K562 (cell line): ENCODE data around the gene HIF1A.

ENCODE experiments used
- CBX8 ChIP-seq: fragments of 200-600 bp; sonication (generic); IDR thresholded peaks from 2 replicates; pipeline ENCODE4 v1.6.1; 2012; ENCODE audit warnings: borderline replicate concordance, mixed run types, low read depth, mild to moderate bottlenecking, moderate library complexity, mixed read lengths, low read length, control low read depth, inconsistent platforms; ENCODE audit not compliant: poor library complexity, severe bottlenecking; ENCODE audit errors: extremely low read depth
- FOXA1 ChIP-seq: fragments of 450-650 bp; IDR thresholded peaks from 2 replicates; pipeline ENCODE4 v1.6.1; 2016; ENCODE audit warnings: mild to moderate bottlenecking, borderline replicate concordance
- HDGF ChIP-seq: fragments of 450-650 bp; IDR thresholded peaks from 2 replicates; pipeline ENCODE4 v1.6.1; 2016
- TAF9B ChIP-seq: fragments of 450-650 bp; IDR thresholded peaks from 2 replicates; pipeline ENCODE4 v1.6.1; 2018; ENCODE audit warnings: mild to moderate bottlenecking; ENCODE audit not compliant: partially characterized antibody
- YY1 ChIP-seq, 3 experiments: IDR thresholded peaks; 2 replicates each; pipeline ENCODE4 v1.6.1; 2011; ENCODE audit warnings: low read length in 2 of 3, mild to moderate bottlenecking in 2 of 3, moderate library complexity in 2 of 3, borderline replicate concordance in 1 of 3, control low read depth in 1 of 3, low read depth in 1 of 3; ENCODE audit not compliant: insufficient read depth in 3 of 3, insufficient replicate concordance in 2 of 3, control insufficient read depth in 1 of 3, insufficient read length in 1 of 3; ENCODE audit errors: extremely low read depth in 1 of 3
- ZNF274 ChIP-seq: IDR thresholded peaks from 2 replicates; pipeline ENCODE4 v1.6.1; 2011; ENCODE audit warnings: low read depth, mild to moderate bottlenecking, low read length, moderate library complexity, borderline replicate concordance
- TF ChIP-seq, protein P1 (sequence below): fragments of 250-450 bp; sonication (Bioruptor Pico); IDR thresholded peaks from 2 replicates; pipeline ENCODE4 v1.5.0; 2020; ENCODE audit warnings: mild to moderate bottlenecking
- TF ChIP-seq, protein P2 (sequence below), 2 experiments: fragments of 200-800 bp in 1 of 2; sonication (Bioruptor generic) in 1 of 2; sonication (generic) in 1 of 2; formaldehyde crosslinking in 1 of 2; IDR thresholded peaks in 1 of 2; conservative IDR thresholded peaks in 1 of 2; 2 replicates each; pipeline versions ENCODE4 v1.5.0 to v1.6.1; 2016 to 2020; ENCODE audit warnings: missing compliant biosample characterization in 1 of 2, missing genetic modification characterization in 1 of 2, missing genetic modification reagents in 1 of 2

DNA sequence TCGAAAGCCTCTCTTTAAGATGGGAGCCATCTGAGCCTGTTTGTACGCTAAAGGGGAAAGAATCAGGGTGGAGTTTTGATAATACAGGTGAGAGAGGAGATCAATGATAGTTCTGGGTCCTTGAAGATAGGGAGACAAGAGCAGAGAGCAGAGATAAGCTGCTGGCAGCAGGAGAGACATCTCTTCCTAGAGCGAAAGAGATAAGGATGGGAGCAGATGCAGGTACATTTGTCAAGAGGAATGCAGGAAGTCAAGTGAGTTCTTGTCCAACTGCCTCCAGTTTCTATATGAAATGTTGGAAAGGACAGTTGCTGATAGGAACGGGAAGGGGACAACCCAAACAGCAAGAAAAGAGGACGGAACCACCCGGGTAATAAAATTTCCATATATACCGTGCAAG is 24.7 kb upstream of the HIF1A start:
- no peak for TF ChIP-seq YY1 (IDR thresholded peaks at IDR 0.05; ENCODE audit: borderline replicate concordance in 1 of 3, control insufficient read depth in 1 of 3, extremely low read depth in 1 of 3, insufficient read depth in 3 of 3, insufficient read length in 1 of 3, insufficient replicate concordance in 2 of 3, low read depth in 1 of 3, low read length in 2 of 3)
- no peak for TF ChIP-seq FOXA1
- TF ChIP-seq HDGF = no peak
- TF ChIP-seq, protein P1, sequence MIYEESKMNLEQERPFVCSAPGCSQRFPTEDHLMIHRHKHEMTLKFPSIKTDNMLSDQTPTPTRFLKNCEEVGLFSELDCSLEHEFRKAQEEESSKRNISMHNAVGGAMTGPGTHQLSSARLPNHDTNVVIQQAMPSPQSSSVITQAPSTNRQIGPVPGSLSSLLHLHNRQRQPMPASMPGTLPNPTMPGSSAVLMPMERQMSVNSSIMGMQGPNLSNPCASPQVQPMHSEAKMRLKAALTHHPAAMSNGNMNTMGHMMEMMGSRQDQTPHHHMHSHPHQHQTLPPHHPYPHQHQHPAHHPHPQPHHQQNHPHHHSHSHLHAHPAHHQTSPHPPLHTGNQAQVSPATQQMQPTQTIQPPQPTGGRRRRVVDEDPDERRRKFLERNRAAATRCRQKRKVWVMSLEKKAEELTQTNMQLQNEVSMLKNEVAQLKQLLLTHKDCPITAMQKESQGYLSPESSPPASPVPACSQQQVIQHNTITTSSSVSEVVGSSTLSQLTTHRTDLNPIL (CRISPR knock-in tag) = no peak
- no peak for TF ChIP-seq ZNF274
- TF ChIP-seq CBX8 = no peak
- TF ChIP-seq TAF9B = no peak
- TF ChIP-seq, protein P2, sequence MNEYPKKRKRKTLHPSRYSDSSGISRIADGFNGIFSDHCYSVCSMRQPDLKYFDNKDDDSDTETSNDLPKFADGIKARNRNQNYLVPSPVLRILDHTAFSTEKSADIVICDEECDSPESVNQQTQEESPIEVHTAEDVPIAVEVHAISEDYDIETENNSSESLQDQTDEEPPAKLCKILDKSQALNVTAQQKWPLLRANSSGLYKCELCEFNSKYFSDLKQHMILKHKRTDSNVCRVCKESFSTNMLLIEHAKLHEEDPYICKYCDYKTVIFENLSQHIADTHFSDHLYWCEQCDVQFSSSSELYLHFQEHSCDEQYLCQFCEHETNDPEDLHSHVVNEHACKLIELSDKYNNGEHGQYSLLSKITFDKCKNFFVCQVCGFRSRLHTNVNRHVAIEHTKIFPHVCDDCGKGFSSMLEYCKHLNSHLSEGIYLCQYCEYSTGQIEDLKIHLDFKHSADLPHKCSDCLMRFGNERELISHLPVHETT (CRISPR knock-in tag; conservative IDR thresholded peaks at IDR 0.05 in 1 of 2, IDR thresholded peaks at IDR 0.05 in 1 of 2) = no peak
